Adipose tissue (tissue), 3 donors: Measurements from ENCODE around the gene AFF1. TPM values are rescaled to one million over a fixed set of nuclear protein-coding genes. Genes with fewer than 3 reads are reported as not detected.
A peak's percentile ranks its signal among the peaks of the same experiment; 100 is the strongest.

Experiments used
- H3K27ac ChIP-seq: one replicate; pipeline ENCODE4 v1.5.1; 2013; ENCODE audit warnings: low read depth, low read length
- WGBS, 3 donors: extraction: QIAGEN DNeasy Blood & Tissue Kit; methylation state at CpG; one replicate each; pipeline ENCODE4 v1.1.7; 2013; 5-methylcytosine and 5-hydroxymethylcytosine counted together
- polyA plus RNA-seq, 3 donors: library from polyadenylated mRNA; stranded (reverse); fragments of 200-250 nt; gene quantifications; one replicate each; pipeline ENCODE4 v1.2.3, GENCODE V29; 2013
- donor health status: healthy with polysubstance abuse.
- donor health status: Bipolar disorder and iron deficiency.
- donor health status: healthy.

The AFF1 gene
- polyA plus RNA-seq, 3 donors = 10.0 to 19.8 (median 17.8) TPM

- 26 to 44% (median 43%) methylated on average over 8 of the region's 8 CpGs for WGBS, 3 donors
- H3K27ac ChIP-seq = no peak overlapping the region
These were observed 104.2 kb downstream of the AFF1 start for GRCh38 chr4:87038837-87039615.

- H3K27ac ChIP-seq = no peak overlapping the region
- WGBS, 3 donors = 69 to 74% (median 73%) methylated on average over 3 of the region's 3 CpGs
These were observed 106.3 kb downstream of the AFF1 start for GRCh38 chr4:87041141-87041540.

- WGBS, 3 donors = 44 to 84% (median 54%) methylated on average over 1 of the region's 1 CpG
- H3K27ac ChIP-seq = no peak overlapping the region
These were observed 107.4 kb downstream of the AFF1 start for GRCh38 chr4:87042221-87042620.

GRCh38 chr4:87042986-87043820 lies 108.4 kb downstream of the AFF1 start:
- H3K27ac ChIP-seq = no peak overlapping the region

GRCh38 chr4:87044511-87045233 lies 109.9 kb downstream of the AFF1 start:
- WGBS, 3 donors = 10 to 14% (median 11%) methylated on average over 6 of the region's 6 CpGs
- no peak overlapping the region for H3K27ac ChIP-seq

More at GRCh38 chr4:87042986-87043820, 108.4 kb downstream of the AFF1 start:
- 71 to 85% (median 75%) methylated on average over 4 of the region's 4 CpGs for WGBS, 3 donors

- H3K27ac ChIP-seq = no peak overlapping the region
- WGBS, 3 donors = 20 to 27% (median 25%) methylated on average over 6 of the region's 6 CpGs
These were observed 110.4 kb downstream of the AFF1 start for GRCh38 chr4:87045234-87045558.

GRCh38 chr4:87045659-87046058 lies 110.8 kb downstream of the AFF1 start:
- 13 to 33% (median 24%) methylated on average over 3 of the region's 3 CpGs for WGBS, 3 donors
- peak overlapping the region; percentile 49 for H3K27ac ChIP-seq

GRCh38 chr4:87046121-87046551 lies 111.3 kb downstream of the AFF1 start:
- H3K27ac ChIP-seq = peak overlapping the region; percentile 49
- 31 to 52% (median 34%) methylated on average over 4 of the region's 4 CpGs for WGBS, 3 donors

- H3K27ac ChIP-seq = no peak overlapping the region
- 86 to 91% (median 87%) methylated on average over 11 of the region's 11 CpGs for WGBS, 3 donors
These were observed 112.5 kb downstream of the AFF1 start for GRCh38 chr4:87047281-87047798.

GRCh38 chr4:87049508-87049907 lies 114.7 kb downstream of the AFF1 start:
- no peak overlapping the region for H3K27ac ChIP-seq
- 76 to 86% (median 84%) methylated on average over 9 of the region's 9 CpGs for WGBS, 3 donors

GRCh38 chr4:87050596-87050995 lies 115.8 kb downstream of the AFF1 start:
- 84 to 88% (median 84%) methylated on average over 12 of the region's 12 CpGs for WGBS, 3 donors
- no peak overlapping the region for H3K27ac ChIP-seq

- H3K27ac ChIP-seq = no peak overlapping the region
- WGBS, 3 donors = 75 to 81% (median 77%) methylated on average over 9 to 10 of the region's 10 CpGs
These were observed 116.4 kb downstream of the AFF1 start for GRCh38 chr4:87051121-87051713.

- H3K27ac ChIP-seq = no peak overlapping the region
- WGBS, 3 donors = 76 to 97% (median 91%) methylated on average over 4 of the region's 4 CpGs
These were observed 117.8 kb downstream of the AFF1 start for GRCh38 chr4:87052615-87053014.

- WGBS, 3 donors = 47 to 68% (median 47%) methylated on average over 3 of the region's 3 CpGs
- H3K27ac ChIP-seq = no peak overlapping the region
These were observed 118.4 kb downstream of the AFF1 start for GRCh38 chr4:87053176-87053658.

- peak overlapping the region; percentile 40 for H3K27ac ChIP-seq
- 25 to 44% (median 41%) methylated on average over 10 of the region's 10 CpGs for WGBS, 3 donors
These were observed 119.3 kb downstream of the AFF1 start for GRCh38 chr4:87053802-87054767.

GRCh38 chr4:87054900-87055299 lies 120.1 kb downstream of the AFF1 start:
- 15 to 40% (median 33%) methylated on average over 3 of the region's 3 CpGs for WGBS, 3 donors
- no peak overlapping the region for H3K27ac ChIP-seq

- 38 to 42% (median 40%) methylated on average over 2 of the region's 2 CpGs for WGBS, 3 donors
- H3K27ac ChIP-seq = no peak overlapping the region
These were observed 120.5 kb downstream of the AFF1 start for GRCh38 chr4:87055311-87055710.
